Prostate gland (tissue), 2 donors: ENCODE data around the gene CACNA2D1. TPM values are rescaled to one million over a fixed set of nuclear protein-coding genes. Genes with fewer than 3 reads are reported as not detected.

Experiments used
- DNase-seq: peaks from one replicate; pipeline ENCODE4 v3.0.0-alpha.2; 2019; ENCODE audit warnings: low spot score
- H3K27ac ChIP-seq, 2 donors: fragments of 200-600 bp; sonication (generic); 2 replicates each; pipeline ENCODE4 v1.5.1; 2017 to 2019
- H3K27me3 ChIP-seq: fragments of 200-600 bp; sonication (generic); replicated peaks from 2 replicates; pipeline ENCODE4 v1.5.1; 2019; ENCODE audit not compliant: insufficient read depth
- H3K36me3 ChIP-seq, 2 donors: fragments of 200-600 bp; sonication (generic); 1 replicate in 1 of 2; 2 replicates in 1 of 2; pipeline versions ENCODE4 v1.5.1 to v1.8.1; 2017 to 2019
- H3K4me1 ChIP-seq: fragments of 200-600 bp; sonication (generic); replicated peaks from 2 replicates; pipeline ENCODE4 v1.5.1; 2019
- H3K4me3 ChIP-seq, 2 donors: fragments of 200-600 bp; sonication (generic); 2 replicates each; pipeline ENCODE4 v1.5.1; 2017 to 2019
- H3K9me3 ChIP-seq: fragments of 200-600 bp; sonication (generic); 2 replicates; pipeline ENCODE4 v1.5.1; 2017
- POLR2A ChIP-seq: fragments of 450-650 bp; IDR thresholded peaks from one replicate; pipeline ENCODE4 v1.6.1; 2016; ENCODE audit warnings: antibody characterized with exemption, mild to moderate bottlenecking
- POLR2AphosphoS5 ChIP-seq: sonication (generic); formaldehyde crosslinking; IDR thresholded peaks from one replicate; pipeline ENCODE4 v1.6.1; 2017; ENCODE audit warnings: antibody characterized with exemption
- WGBS: methylation state at CpG from one replicate; pipeline ENCODE4 v1.1.5; 2018; 5-methylcytosine and 5-hydroxymethylcytosine counted together
- intact Hi-C: fragments of 100-400 bp; cut with DNase I; formaldehyde crosslinking; loops from one replicate; pipeline ENCODE4 v1.14.2; 2022
- total RNA-seq, 2 donors: library from RNA; depleted of rRNA; stranded (reverse); fragments of >200 nt; gene quantifications; one replicate each; pipeline ENCODE4 v1.1.0, GENCODE V29; 2016
- TF ChIP-seq, protein P1 (sequence below), 4 experiments: fragments of 200-600 bp in 2 of 4; fragments of 450-650 bp in 2 of 4; sonication (generic) in 2 of 4; IDR thresholded peaks; 1 replicate in 3 of 4; 2 replicates in 1 of 4; pipeline ENCODE4 v1.5.1; 2016 to 2019; ENCODE audit warnings: antibody characterized with exemption in 4 of 4, mild to moderate bottlenecking in 2 of 4, moderate library complexity in 2 of 4

The CACNA2D1 gene
- total RNA-seq, 2 donors from 2014 or later = 16.9 to 24.4 TPM

DNA sequence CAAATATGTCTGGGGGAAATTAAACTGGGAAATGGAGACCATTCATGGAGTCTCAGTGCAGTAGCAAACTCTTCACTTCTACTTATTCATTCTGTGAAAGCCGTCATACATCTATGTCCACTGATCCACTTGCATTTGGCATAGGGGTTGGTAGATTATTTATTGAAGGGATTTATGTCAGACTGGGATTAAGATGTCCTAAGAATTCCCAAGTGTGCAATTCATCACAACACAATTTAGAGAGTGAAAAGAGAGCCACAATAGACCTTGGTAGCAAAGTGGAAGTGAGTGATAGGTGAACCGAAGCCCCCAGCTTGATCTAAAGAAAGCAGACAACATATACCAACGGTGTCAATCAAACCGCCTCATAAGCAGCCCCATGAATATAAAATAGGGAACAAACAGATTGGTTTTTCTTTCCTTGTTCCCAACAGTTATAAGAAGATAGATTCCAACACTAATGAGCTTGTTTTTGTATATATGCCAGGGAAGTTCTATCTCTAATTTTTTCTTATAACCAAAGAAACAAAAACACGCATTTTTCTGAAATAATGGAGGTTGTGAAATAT is 234.3 kb downstream of the CACNA2D1 start:
- H3K4me3 ChIP-seq = no peak overlapping the region
- 87% methylated on average over 5 of the region's 5 CpGs for WGBS
- DNase-seq = no peak
- intact Hi-C loops = no loop called here
- H3K9me3 ChIP-seq = no peaks in the 10 kb centered on the region
- no peak overlapping the region for H3K27ac ChIP-seq
- H3K4me1 ChIP-seq = no peaks in the 10 kb centered on the region
- no peaks in the 10 kb centered on the region for H3K27me3 ChIP-seq
- TF ChIP-seq, protein P1, sequence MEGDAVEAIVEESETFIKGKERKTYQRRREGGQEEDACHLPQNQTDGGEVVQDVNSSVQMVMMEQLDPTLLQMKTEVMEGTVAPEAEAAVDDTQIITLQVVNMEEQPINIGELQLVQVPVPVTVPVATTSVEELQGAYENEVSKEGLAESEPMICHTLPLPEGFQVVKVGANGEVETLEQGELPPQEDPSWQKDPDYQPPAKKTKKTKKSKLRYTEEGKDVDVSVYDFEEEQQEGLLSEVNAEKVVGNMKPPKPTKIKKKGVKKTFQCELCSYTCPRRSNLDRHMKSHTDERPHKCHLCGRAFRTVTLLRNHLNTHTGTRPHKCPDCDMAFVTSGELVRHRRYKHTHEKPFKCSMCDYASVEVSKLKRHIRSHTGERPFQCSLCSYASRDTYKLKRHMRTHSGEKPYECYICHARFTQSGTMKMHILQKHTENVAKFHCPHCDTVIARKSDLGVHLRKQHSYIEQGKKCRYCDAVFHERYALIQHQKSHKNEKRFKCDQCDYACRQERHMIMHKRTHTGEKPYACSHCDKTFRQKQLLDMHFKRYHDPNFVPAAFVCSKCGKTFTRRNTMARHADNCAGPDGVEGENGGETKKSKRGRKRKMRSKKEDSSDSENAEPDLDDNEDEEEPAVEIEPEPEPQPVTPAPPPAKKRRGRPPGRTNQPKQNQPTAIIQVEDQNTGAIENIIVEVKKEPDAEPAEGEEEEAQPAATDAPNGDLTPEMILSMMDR (IDR thresholded peaks at IDR 0.05) = no peak
- TF ChIP-seq POLR2A = no peak
- TF ChIP-seq POLR2AphosphoS5 = no peak
- no peaks in the 10 kb centered on the region for H3K36me3 ChIP-seq

DNA sequence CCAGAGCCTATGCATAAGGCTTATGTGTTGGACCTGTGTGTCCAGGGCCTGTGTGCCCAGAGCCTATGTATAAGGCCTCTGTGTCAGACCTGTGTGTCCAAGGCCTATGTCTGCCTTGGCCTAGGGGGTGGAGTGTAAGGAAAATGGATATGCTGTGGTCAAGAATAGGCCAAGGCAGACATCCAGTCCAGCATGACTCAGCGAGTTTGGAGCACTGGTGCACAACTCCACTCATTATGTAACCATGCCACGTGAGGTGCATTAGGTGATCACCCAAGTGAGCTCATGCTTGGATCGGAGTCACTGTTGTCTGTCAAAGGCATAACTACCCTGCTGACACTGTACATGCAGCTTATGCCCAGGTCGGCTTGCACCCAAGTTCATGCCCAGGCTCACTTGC is 238.9 kb downstream of the CACNA2D1 start:
- 88% methylated on average over 4 of the region's 4 CpGs for WGBS
- intact Hi-C loops = no loop called here
- Histone ChIP-seq H3K4me1 (no peaks in the 10 kb centered on the region), H3K27ac (no peak overlapping the region), H3K9me3 (no peaks in the 10 kb centered on the region), H3K36me3 (no peaks in the 10 kb centered on the region), H3K4me3 (no peak overlapping the region), H3K27me3 (no peaks in the 10 kb centered on the region)
- TF ChIP-seq POLR2AphosphoS5 = no peak
- no peak for TF ChIP-seq POLR2A
- TF ChIP-seq, protein P1 (IDR thresholded peaks at IDR 0.05) = no peak
- DNase-seq = no peak

DNA sequence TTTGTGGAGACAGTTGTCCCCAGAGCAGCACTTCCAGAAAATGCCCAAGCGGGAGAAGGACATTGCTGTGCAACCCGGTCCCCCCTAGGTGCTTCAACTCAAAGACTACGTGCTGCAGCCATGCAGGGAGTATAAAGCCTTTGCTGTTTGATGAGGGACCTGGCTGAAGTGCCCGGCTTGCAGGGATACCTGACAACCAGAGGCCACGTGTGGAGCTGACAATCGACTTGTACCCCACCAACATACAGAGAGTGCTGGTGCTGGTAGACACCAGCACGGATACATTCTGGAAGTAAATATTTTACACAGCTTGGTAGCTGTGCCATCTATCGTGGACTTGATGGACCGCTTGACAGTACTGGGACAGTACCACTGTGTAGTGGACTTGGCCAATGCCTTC is 240.6 kb downstream of the CACNA2D1 start:
- no peak for DNase-seq
- TF ChIP-seq, protein P1 (IDR thresholded peaks at IDR 0.05) = no peak
- TF ChIP-seq POLR2A = no peak
- no peak for TF ChIP-seq POLR2AphosphoS5
- intact Hi-C loops = no loop called here
- H3K9me3 ChIP-seq = no peaks in the 10 kb centered on the region
- H3K27ac ChIP-seq = no peak overlapping the region
- H3K36me3 ChIP-seq = no peaks in the 10 kb centered on the region
- 96% methylated on average over 9 of the region's 9 CpGs for WGBS
- no peaks in the 10 kb centered on the region for H3K4me1 ChIP-seq
- no peak overlapping the region for H3K4me3 ChIP-seq
- H3K27me3 ChIP-seq = no peaks in the 10 kb centered on the region

DNA sequence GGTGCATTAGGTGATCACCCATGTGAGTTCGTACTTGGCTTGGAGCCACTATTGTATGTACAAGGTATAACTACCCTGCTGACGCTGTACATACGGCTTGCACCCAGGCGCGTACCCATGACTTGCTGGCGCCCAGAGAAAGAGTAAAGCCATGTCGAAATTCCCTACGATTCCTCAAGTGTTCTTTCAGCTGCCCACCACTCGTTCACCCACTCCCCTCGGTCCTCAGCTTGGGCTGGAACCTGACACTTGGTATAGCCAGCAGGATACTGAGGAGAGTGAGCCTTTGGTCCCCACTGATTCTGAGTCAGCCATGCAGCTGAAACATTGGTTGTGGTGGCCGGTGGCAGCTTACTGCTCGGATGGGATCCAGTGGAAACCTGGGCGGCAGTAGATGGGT is 241.5 kb downstream of the CACNA2D1 start:
- no peaks in the 10 kb centered on the region for H3K27me3 ChIP-seq
- no peaks in the 10 kb centered on the region for H3K36me3 ChIP-seq
- DNase-seq = no peak
- H3K4me3 ChIP-seq = no peak overlapping the region
- no peaks in the 10 kb centered on the region for H3K4me1 ChIP-seq
- H3K27ac ChIP-seq = no peak overlapping the region
- H3K9me3 ChIP-seq = no peaks in the 10 kb centered on the region
- intact Hi-C loops = no loop called here
- WGBS = 96% methylated on average over 13 of the region's 13 CpGs
- TF ChIP-seq, protein P1 (IDR thresholded peaks at IDR 0.05) = no peak
- no peak for TF ChIP-seq POLR2AphosphoS5
- no peak for TF ChIP-seq POLR2A

DNA sequence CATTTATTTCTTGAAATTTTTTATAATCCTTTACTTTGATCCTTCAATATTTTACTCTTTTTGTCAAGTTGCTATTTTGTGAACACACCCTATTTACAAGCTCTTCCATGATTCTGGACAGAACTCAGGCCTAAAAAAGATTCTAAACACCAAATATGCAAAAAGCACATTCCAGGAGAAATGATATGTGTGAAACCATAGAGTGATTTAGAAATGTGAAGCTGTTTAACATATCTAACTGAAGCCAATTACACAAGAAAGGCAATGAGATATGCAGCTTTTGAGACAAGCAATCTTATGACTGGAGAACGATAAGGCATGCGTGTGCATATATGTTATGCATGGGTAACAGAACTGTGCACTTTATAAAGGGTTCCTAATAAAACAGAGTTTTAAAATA is 243.0 kb downstream of the CACNA2D1 start:
- H3K27ac ChIP-seq = no peak overlapping the region
- H3K36me3 ChIP-seq = no peaks in the 10 kb centered on the region
- no peaks in the 10 kb centered on the region for H3K27me3 ChIP-seq
- H3K4me1 ChIP-seq = no peaks in the 10 kb centered on the region
- no peak overlapping the region for H3K4me3 ChIP-seq
- no peak for DNase-seq
- TF ChIP-seq POLR2AphosphoS5 (no peak), POLR2A (no peak)
- TF ChIP-seq, protein P1 (IDR thresholded peaks at IDR 0.05) = no peak
- H3K9me3 ChIP-seq = no peaks in the 10 kb centered on the region
- intact Hi-C loops = no loop called here
- 96% methylated on average over 2 of the region's 2 CpGs for WGBS
